Measurements from ENCODE around the gene VPS50. TPM values are rescaled to one million over a fixed set of nuclear protein-coding genes. Genes with fewer than 3 reads are reported as not detected.

Gene VPS50
- total RNA-seq, 1 experiment from 2014 or later = 15.1 TPM

DNA sequence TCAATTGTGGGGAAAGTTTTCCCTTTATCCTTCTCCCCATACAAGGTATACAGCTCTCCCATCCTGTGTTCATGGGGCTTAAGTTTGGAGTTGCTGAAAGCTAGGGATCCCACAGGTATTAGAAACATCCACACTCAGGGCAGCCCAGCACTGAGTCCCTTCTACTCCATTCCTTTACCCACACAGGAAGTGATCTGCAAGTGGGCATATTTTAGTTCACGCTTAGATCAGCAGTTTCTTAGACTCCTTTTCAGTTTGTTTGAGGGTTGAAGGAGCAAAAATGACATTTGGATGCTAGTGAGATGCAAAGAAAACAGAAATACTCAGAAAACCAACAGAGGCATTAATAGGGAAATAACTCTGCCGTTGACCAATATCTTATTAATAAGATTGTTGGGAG lies 134.7 kb downstream of the VPS50 start:
- Histone ChIP-seq H3K4me2 (ENCODE audit: low read length) (no peak overlapping the region), H3K36me3 (ENCODE audit: control insufficient read depth in 1 of 2, insufficient read depth in 2 of 2, low read length in 2 of 2) (no peaks in the 10 kb centered on the region), H3K9me3 (ENCODE audit: control insufficient read depth in 1 of 2, insufficient read depth in 1 of 2, low read depth in 1 of 2, low read length in 2 of 2) (no peaks in the 10 kb centered on the region), H3K79me2 (ENCODE audit: insufficient read depth, low read length) (no peaks in the 10 kb centered on the region), H3K4me3 (replicated peaks in 1 of 2; ENCODE audit: low read depth in 1 of 2, low read length in 2 of 2) (no peak overlapping the region), H3K27me3 (ENCODE audit: insufficient read depth, low read length) (no peaks in the 10 kb centered on the region), H3K9me2 (ENCODE audit: insufficient read depth) (no peaks in the 10 kb centered on the region), H2AFZ (ENCODE audit: low read depth, low read length, poor library complexity, severe bottlenecking) (no peak overlapping the region), H3K27ac (ENCODE audit: low read depth, low read length) (no peak overlapping the region), H3K4me1 (ENCODE audit: control insufficient read depth in 1 of 2, insufficient read depth in 2 of 2, low read length in 2 of 2) (no peaks in the 10 kb centered on the region), H3K9ac (ENCODE audit: low read length) (no peak overlapping the region), H4K20me1 (ENCODE audit: insufficient read depth) (no peaks in the 10 kb centered on the region)
- CTCF ChIA-PET = no interaction called here
- intact Hi-C loops (cut with micrococcal nuclease) = no loop called here
- POLR2A ChIA-PET = no interaction called here
- BruUV-seq (replicated peaks) = no TSS peak
- RAD21 ChIA-PET (ENCODE audit: low non-redundant PET in 1 of 2, low total read pairs in 2 of 2, uncharacterized antibody in 2 of 2, unreplicated experiment in 2 of 2) = no interaction called here
- ATAC-seq (no peak), DNase-seq (ENCODE audit: low read depth, low spot score) (no peak)
- TF ChIP-seq SRF (IDR thresholded peaks at IDR 0.05; ENCODE audit: low read depth) = no peak
- TF ChIP-seq, protein P1, sequence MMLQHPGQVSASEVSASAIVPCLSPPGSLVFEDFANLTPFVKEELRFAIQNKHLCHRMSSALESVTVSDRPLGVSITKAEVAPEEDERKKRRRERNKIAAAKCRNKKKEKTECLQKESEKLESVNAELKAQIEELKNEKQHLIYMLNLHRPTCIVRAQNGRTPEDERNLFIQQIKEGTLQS (IDR thresholded peaks at IDR 0.05) = no peak
- no peak for TF ChIP-seq TCF7L2 (IDR thresholded peaks at IDR 0.05; ENCODE audit: borderline replicate concordance, extremely low read depth, insufficient read depth, insufficient read length)
- TF ChIP-seq EZH2 (IDR thresholded peaks at IDR 0.05) = no peak
- TF ChIP-seq JUND (IDR thresholded peaks at IDR 0.05) = no peak
- TF ChIP-seq EZH2phosphoT487 (IDR thresholded peaks at IDR 0.05; ENCODE audit: borderline replicate concordance) = no peak
- no peak for TF ChIP-seq POLR2A (IDR thresholded peaks at IDR 0.05; ENCODE audit: borderline replicate concordance, extremely low read depth, insufficient read depth, insufficient read length)

DNA sequence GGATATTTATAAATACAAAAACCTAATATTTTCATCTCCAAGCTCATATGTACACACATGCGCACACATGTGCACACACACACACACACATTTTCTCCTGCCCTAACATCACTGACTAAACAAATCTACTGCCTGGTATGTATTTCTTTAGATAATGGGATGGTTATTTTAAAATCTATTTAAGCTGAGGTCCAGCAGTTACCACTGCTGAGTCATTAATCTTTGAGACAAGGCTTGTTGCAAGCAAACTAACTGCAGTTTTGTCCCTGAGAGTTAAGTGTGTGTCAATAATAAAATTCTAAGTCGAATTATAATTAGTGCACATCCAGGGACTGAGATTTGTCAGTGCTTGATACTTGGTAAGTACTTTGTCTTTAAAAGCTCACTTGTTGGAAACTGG lies 135.1 kb downstream of the VPS50 start:
- DNase-seq (ENCODE audit: low read depth, low spot score) (no peak), ATAC-seq (no peak)
- Histone ChIP-seq H3K4me1 (ENCODE audit: control insufficient read depth in 1 of 2, insufficient read depth in 2 of 2, low read length in 2 of 2) (no peaks in the 10 kb centered on the region), H3K27me3 (ENCODE audit: insufficient read depth, low read length) (no peaks in the 10 kb centered on the region), H4K20me1 (ENCODE audit: insufficient read depth) (no peaks in the 10 kb centered on the region), H3K4me3 (replicated peaks in 1 of 2; ENCODE audit: low read depth in 1 of 2, low read length in 2 of 2) (no peak overlapping the region), H3K9ac (ENCODE audit: low read length) (no peak overlapping the region), H3K36me3 (ENCODE audit: control insufficient read depth in 1 of 2, insufficient read depth in 2 of 2, low read length in 2 of 2) (no peaks in the 10 kb centered on the region), H3K9me3 (ENCODE audit: control insufficient read depth in 1 of 2, insufficient read depth in 1 of 2, low read depth in 1 of 2, low read length in 2 of 2) (no peaks in the 10 kb centered on the region), H2AFZ (ENCODE audit: low read depth, low read length, poor library complexity, severe bottlenecking) (no peak overlapping the region), H3K79me2 (ENCODE audit: insufficient read depth, low read length) (no peaks in the 10 kb centered on the region), H3K4me2 (ENCODE audit: low read length) (no peak overlapping the region), H3K9me2 (ENCODE audit: insufficient read depth) (no peaks in the 10 kb centered on the region), H3K27ac (ENCODE audit: low read depth, low read length) (no peak overlapping the region)
- no peak for TF ChIP-seq RAD21 (IDR thresholded peaks at IDR 0.05; ENCODE audit: low read depth)
- no peak for TF ChIP-seq JUND (IDR thresholded peaks at IDR 0.05)
- TF ChIP-seq POLR2AphosphoS5 (IDR thresholded peaks at IDR 0.05; ENCODE audit: low read depth, low read length) = no peak
- TF ChIP-seq, protein P1 (IDR thresholded peaks at IDR 0.05) = no peak
- TF ChIP-seq SRF (IDR thresholded peaks at IDR 0.05; ENCODE audit: low read depth) = no peak
- no peak for TF ChIP-seq EGR1 (IDR thresholded peaks at IDR 0.05; ENCODE audit: low read depth)
- TF ChIP-seq ZFX (IDR thresholded peaks at IDR 0.05) = no peak
- no peak for TF ChIP-seq FOSL1 (IDR thresholded peaks at IDR 0.05; ENCODE audit: low read depth)
- TF ChIP-seq, protein P2, sequence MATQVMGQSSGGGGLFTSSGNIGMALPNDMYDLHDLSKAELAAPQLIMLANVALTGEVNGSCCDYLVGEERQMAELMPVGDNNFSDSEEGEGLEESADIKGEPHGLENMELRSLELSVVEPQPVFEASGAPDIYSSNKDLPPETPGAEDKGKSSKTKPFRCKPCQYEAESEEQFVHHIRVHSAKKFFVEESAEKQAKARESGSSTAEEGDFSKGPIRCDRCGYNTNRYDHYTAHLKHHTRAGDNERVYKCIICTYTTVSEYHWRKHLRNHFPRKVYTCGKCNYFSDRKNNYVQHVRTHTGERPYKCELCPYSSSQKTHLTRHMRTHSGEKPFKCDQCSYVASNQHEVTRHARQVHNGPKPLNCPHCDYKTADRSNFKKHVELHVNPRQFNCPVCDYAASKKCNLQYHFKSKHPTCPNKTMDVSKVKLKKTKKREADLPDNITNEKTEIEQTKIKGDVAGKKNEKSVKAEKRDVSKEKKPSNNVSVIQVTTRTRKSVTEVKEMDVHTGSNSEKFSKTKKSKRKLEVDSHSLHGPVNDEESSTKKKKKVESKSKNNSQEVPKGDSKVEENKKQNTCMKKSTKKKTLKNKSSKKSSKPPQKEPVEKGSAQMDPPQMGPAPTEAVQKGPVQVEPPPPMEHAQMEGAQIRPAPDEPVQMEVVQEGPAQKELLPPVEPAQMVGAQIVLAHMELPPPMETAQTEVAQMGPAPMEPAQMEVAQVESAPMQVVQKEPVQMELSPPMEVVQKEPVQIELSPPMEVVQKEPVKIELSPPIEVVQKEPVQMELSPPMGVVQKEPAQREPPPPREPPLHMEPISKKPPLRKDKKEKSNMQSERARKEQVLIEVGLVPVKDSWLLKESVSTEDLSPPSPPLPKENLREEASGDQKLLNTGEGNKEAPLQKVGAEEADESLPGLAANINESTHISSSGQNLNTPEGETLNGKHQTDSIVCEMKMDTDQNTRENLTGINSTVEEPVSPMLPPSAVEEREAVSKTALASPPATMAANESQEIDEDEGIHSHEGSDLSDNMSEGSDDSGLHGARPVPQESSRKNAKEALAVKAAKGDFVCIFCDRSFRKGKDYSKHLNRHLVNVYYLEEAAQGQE (IDR thresholded peaks at IDR 0.05; ENCODE audit: low read depth) = no peak
- no peak for TF ChIP-seq EZH2phosphoT487 (IDR thresholded peaks at IDR 0.05; ENCODE audit: borderline replicate concordance)
- TF ChIP-seq ELF1 (IDR thresholded peaks at IDR 0.05; ENCODE audit: borderline replicate concordance, low read depth) = no peak
- no peak for TF ChIP-seq POLR2A (IDR thresholded peaks at IDR 0.05; ENCODE audit: borderline replicate concordance, extremely low read depth, insufficient read depth, insufficient read length)
- ChIA-PET POLR2A (no interaction called here), CTCF (no interaction called here), RAD21 (ENCODE audit: low non-redundant PET in 1 of 2, low total read pairs in 2 of 2, uncharacterized antibody in 2 of 2, unreplicated experiment in 2 of 2) (no interaction called here)
- BruUV-seq (replicated peaks) = no TSS peak
- intact Hi-C loops (cut with micrococcal nuclease) = no loop called here
